ENCODE results near the gene CPNE1.

GRCh38 chr20:35576816-35577215, 87.9 kb downstream of the CPNE1 start:
- TF ChIP-seq GATA2 (IDR thresholded peaks at IDR 0.05; ENCODE audit: low read depth, low read length) (no peak), GATA3 (IDR thresholded peaks at IDR 0.05; ENCODE audit: low read depth, low read length) (no peak)

All from SH-SY5Y (cell line).